NCI-H2196 treated with DMSO at 0.1 percent for 48 hours (cell line): ENCODE data around the gene DNAJC1.
A peak's percentile ranks its signal among the peaks of the same experiment; 100 is the strongest.
"Not testable (repeated sequence)": the region's sequence is repeated elsewhere in the genome, so short reads cannot be mapped to it uniquely, and the experiment has no call there.

Experiments used
- DNase-seq: peaks from one replicate; lab custom pipeline; 2025; ENCODE audit not compliant: unreplicated experiment; lab: John Stamatoyannopoulos, UW

DNAJC1 gene

GRCh38 chr10:22003177-22003963 lies at the start of gene DNAJC1:
TSS of gene DNAJC1 (minus strand) at chr10:22003730. CDS start at chr10:22003434, 296 bp downstream.
- DNase-seq = peak; percentile 65

GRCh38 chr10:22053048-22053447 lies 49.5 kb upstream of the DNAJC1 start:
- DNase-seq = no peak

- no peak for DNase-seq
These were observed 46.1 kb upstream of the DNAJC1 start for GRCh38 chr10:22049635-22050034.

- no peak for DNase-seq
These were observed 44.3 kb upstream of the DNAJC1 start for GRCh38 chr10:22047812-22048211.

- DNase-seq = no peak
These were observed 39.8 kb upstream of the DNAJC1 start for GRCh38 chr10:22043327-22043633.

GRCh38 chr10:22042557-22043326 lies 39.2 kb upstream of the DNAJC1 start:
- no peak for DNase-seq

- no peak for DNase-seq
These were observed 30.8 kb upstream of the DNAJC1 start for GRCh38 chr10:22034333-22034732.

GRCh38 chr10:22032268-22032667 lies 28.7 kb upstream of the DNAJC1 start:
- DNase-seq = not testable (repeated sequence)

GRCh38 chr10:22030421-22030820 lies 26.9 kb upstream of the DNAJC1 start:
- DNase-seq = no peak

GRCh38 chr10:22029445-22030236 lies 26.1 kb upstream of the DNAJC1 start:
- DNase-seq = no peak

GRCh38 chr10:22027364-22028238 lies 24.1 kb upstream of the DNAJC1 start:
- DNase-seq = no peak

GRCh38 chr10:22026287-22026686 lies 22.8 kb upstream of the DNAJC1 start:
- no peak for DNase-seq

- DNase-seq = no peak
These were observed 20.0 kb upstream of the DNAJC1 start for GRCh38 chr10:22023508-22023907.

- DNase-seq = no peak
These were observed 18.9 kb upstream of the DNAJC1 start for GRCh38 chr10:22022257-22023032.

- DNase-seq = not testable (repeated sequence)
These were observed 17.6 kb upstream of the DNAJC1 start for GRCh38 chr10:22021144-22021543.

GRCh38 chr10:22017283-22018020 lies 13.9 kb upstream of the DNAJC1 start:
- no peak for DNase-seq

- DNase-seq = no peak
These were observed 12.6 kb upstream of the DNAJC1 start for GRCh38 chr10:22016046-22016705.

- no peak for DNase-seq
These were observed 7.5 kb upstream of the DNAJC1 start for GRCh38 chr10:22010973-22011408.

GRCh38 chr10:22010539-22010938 lies 7.0 kb upstream of the DNAJC1 start:
- no peak for DNase-seq
